SK-N-SH treated with all-trans-retinoic acid at 6 μM for 48 hours (cell line): ENCODE results near the gene GJB4.
"Not testable (repeated sequence)": the region's sequence is repeated elsewhere in the genome, so short reads cannot be mapped to it uniquely, and the experiment has no call there.

Experiments used
- ARNTL ChIP-seq: fragments of 450-650 bp; formaldehyde crosslinking; IDR thresholded peaks from 2 replicates; pipeline ENCODE4 v1.5.0; 2020; ENCODE audit warnings: low read depth, mild to moderate bottlenecking, moderate library complexity, borderline replicate concordance
- ESRRG ChIP-seq: fragments of 250-450 bp; sonication (Bioruptor Pico); IDR thresholded peaks from 2 replicates; pipeline ENCODE4 v1.6.1; 2021; ENCODE audit warnings: mild to moderate bottlenecking
- RARB ChIP-seq: fragments of 250-450 bp; sonication (Bioruptor Pico); IDR thresholded peaks from 2 replicates; pipeline ENCODE4 v1.8.0; 2021; ENCODE audit warnings: mild to moderate bottlenecking, moderate library complexity
- ZNF565 ChIP-seq: fragments of 450-650 bp; formaldehyde crosslinking; conservative IDR thresholded peaks from 2 replicates; pipeline ENCODE4 v1.5.0; 2020; ENCODE audit warnings: low read depth, mild to moderate bottlenecking, moderate library complexity
- ZNF70 ChIP-seq: fragments of 450-650 bp; formaldehyde crosslinking; IDR thresholded peaks from 2 replicates; pipeline ENCODE4 v1.5.0; 2020; ENCODE audit warnings: mild to moderate bottlenecking, moderate library complexity
- TF ChIP-seq, protein P1 (sequence below): fragments of 250-450 bp; sonication (Bioruptor Pico); IDR thresholded peaks from 2 replicates; pipeline ENCODE4 v1.8.0; 2020; ENCODE audit warnings: mild to moderate bottlenecking, moderate library complexity, borderline replicate concordance
- TF ChIP-seq, protein P2 (sequence below): fragments of 250-450 bp; sonication (Bioruptor Pico); IDR thresholded peaks from 2 replicates; pipeline ENCODE4 v1.8.0; 2021; ENCODE audit warnings: low read depth, mild to moderate bottlenecking, moderate library complexity, borderline replicate concordance
- TF ChIP-seq, protein P3 (sequence below): fragments of 250-450 bp; sonication (Bioruptor Pico); IDR thresholded peaks from 2 replicates; pipeline ENCODE4 v1.5.0; 2020; ENCODE audit warnings: mild to moderate bottlenecking, moderate library complexity
- TF ChIP-seq, protein P4 (sequence below): fragments of 250-450 bp; sonication (Bioruptor Pico); IDR thresholded peaks from 2 replicates; pipeline ENCODE4 v1.5.1; 2021; ENCODE audit warnings: mild to moderate bottlenecking, moderate library complexity
- TF ChIP-seq, protein P5 (sequence below): fragments of 250-450 bp; sonication (Bioruptor Pico); IDR thresholded peaks from 2 replicates; pipeline ENCODE4 v1.5.1; 2020; ENCODE audit warnings: low read depth, mild to moderate bottlenecking, moderate library complexity

DNA sequence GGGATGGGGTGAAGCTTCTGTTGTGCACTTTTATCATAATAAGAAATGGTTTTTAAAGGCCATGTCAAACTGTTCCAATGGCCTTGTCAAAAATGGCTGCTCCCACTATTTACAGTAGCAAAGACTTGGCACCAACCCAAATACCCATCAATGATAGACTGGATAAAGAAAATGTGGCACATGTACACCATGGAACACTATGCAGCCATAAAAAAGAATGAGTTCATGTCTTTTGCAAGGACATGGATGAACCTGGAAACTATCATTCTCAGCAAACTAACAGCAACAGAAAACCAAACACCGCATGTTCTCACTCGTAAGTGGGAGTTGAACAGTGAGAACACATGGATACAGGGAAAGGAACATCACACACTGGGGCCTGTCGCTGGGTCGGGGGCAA lies 13.6 kb downstream of the GJB4 start:
- TF ChIP-seq ARNTL (CRISPR knock-in tag); ESRRG (CRISPR knock-in tag); RARB; ZNF70 (CRISPR knock-in tag); ZNF565: not testable (repeated sequence)
- TF ChIP-seq, protein P1, sequence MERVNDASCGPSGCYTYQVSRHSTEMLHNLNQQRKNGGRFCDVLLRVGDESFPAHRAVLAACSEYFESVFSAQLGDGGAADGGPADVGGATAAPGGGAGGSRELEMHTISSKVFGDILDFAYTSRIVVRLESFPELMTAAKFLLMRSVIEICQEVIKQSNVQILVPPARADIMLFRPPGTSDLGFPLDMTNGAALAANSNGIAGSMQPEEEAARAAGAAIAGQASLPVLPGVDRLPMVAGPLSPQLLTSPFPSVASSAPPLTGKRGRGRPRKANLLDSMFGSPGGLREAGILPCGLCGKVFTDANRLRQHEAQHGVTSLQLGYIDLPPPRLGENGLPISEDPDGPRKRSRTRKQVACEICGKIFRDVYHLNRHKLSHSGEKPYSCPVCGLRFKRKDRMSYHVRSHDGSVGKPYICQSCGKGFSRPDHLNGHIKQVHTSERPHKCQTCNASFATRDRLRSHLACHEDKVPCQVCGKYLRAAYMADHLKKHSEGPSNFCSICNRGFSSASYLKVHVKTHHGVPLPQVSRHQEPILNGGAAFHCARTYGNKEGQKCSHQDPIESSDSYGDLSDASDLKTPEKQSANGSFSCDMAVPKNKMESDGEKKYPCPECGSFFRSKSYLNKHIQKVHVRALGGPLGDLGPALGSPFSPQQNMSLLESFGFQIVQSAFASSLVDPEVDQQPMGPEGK (CRISPR knock-in tag), result not testable (repeated sequence)
- TF ChIP-seq, protein P2, sequence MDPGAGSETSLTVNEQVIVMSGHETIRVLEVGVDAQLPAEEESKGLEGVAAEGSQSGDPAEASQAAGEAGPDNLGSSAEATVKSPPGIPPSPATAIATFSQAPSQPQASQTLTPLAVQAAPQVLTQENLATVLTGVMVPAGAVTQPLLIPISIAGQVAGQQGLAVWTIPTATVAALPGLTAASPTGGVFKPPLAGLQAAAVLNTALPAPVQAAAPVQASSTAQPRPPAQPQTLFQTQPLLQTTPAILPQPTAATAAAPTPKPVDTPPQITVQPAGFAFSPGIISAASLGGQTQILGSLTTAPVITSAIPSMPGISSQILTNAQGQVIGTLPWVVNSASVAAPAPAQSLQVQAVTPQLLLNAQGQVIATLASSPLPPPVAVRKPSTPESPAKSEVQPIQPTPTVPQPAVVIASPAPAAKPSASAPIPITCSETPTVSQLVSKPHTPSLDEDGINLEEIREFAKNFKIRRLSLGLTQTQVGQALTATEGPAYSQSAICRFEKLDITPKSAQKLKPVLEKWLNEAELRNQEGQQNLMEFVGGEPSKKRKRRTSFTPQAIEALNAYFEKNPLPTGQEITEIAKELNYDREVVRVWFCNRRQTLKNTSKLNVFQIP (CRISPR knock-in tag), result not testable (repeated sequence)
- TF ChIP-seq, protein P3, sequence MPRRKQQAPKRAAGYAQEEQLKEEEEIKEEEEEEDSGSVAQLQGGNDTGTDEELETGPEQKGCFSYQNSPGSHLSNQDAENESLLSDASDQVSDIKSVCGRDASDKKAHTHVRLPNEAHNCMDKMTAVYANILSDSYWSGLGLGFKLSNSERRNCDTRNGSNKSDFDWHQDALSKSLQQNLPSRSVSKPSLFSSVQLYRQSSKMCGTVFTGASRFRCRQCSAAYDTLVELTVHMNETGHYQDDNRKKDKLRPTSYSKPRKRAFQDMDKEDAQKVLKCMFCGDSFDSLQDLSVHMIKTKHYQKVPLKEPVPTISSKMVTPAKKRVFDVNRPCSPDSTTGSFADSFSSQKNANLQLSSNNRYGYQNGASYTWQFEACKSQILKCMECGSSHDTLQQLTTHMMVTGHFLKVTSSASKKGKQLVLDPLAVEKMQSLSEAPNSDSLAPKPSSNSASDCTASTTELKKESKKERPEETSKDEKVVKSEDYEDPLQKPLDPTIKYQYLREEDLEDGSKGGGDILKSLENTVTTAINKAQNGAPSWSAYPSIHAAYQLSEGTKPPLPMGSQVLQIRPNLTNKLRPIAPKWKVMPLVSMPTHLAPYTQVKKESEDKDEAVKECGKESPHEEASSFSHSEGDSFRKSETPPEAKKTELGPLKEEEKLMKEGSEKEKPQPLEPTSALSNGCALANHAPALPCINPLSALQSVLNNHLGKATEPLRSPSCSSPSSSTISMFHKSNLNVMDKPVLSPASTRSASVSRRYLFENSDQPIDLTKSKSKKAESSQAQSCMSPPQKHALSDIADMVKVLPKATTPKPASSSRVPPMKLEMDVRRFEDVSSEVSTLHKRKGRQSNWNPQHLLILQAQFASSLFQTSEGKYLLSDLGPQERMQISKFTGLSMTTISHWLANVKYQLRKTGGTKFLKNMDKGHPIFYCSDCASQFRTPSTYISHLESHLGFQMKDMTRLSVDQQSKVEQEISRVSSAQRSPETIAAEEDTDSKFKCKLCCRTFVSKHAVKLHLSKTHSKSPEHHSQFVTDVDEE, result not testable (repeated sequence)
- TF ChIP-seq, protein P4, sequence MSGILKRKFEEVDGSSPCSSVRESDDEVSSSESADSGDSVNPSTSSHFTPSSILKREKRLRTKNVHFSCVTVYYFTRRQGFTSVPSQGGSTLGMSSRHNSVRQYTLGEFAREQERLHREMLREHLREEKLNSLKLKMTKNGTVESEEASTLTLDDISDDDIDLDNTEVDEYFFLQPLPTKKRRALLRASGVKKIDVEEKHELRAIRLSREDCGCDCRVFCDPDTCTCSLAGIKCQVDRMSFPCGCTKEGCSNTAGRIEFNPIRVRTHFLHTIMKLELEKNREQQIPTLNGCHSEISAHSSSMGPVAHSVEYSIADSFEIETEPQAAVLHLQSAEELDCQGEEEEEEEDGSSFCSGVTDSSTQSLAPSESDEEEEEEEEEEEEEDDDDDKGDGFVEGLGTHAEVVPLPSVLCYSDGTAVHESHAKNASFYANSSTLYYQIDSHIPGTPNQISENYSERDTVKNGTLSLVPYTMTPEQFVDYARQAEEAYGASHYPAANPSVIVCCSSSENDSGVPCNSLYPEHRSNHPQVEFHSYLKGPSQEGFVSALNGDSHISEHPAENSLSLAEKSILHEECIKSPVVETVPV (CRISPR knock-in tag), result not testable (repeated sequence)
- TF ChIP-seq, protein P5, sequence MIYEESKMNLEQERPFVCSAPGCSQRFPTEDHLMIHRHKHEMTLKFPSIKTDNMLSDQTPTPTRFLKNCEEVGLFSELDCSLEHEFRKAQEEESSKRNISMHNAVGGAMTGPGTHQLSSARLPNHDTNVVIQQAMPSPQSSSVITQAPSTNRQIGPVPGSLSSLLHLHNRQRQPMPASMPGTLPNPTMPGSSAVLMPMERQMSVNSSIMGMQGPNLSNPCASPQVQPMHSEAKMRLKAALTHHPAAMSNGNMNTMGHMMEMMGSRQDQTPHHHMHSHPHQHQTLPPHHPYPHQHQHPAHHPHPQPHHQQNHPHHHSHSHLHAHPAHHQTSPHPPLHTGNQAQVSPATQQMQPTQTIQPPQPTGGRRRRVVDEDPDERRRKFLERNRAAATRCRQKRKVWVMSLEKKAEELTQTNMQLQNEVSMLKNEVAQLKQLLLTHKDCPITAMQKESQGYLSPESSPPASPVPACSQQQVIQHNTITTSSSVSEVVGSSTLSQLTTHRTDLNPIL, result not testable (repeated sequence)
